HCT116 (cell line): ENCODE results near the gene MKI67. TPM values are rescaled to one million over a fixed set of nuclear protein-coding genes. Genes with fewer than 3 reads are reported as not detected.

ENCODE experiments used
- ATAC-seq: fragments of 200-7000 bp; cut with Tn5 transposase; 2 replicates; pipeline ENCODE4 v1.9.1; 2020; ENCODE audit warnings: mild to moderate bottlenecking, moderate library complexity
- BruUV-seq: library from RNA; stranded (reverse); fragments of 400-500 nt; replicated peaks from 2 replicates; lab custom pipeline; 2021; lab: Mats Ljungman, UMichigan
- CTCF ChIA-PET: fragments of 300-600 bp; sonication (Branson Sonifier 250); formaldehyde crosslinking; loops from one replicate; lab custom pipeline; 2021; ENCODE audit warnings: antibody characterized with exemption; lab: Charles Lee
- POLR2A ChIA-PET: fragments of 300-600, 350-600 bp; sonication (Branson Sonifier 250); formaldehyde crosslinking; loops from one replicate; lab custom pipeline; 2021; ENCODE audit warnings: antibody characterized with exemption; lab: Charles Lee
- RAD21 ChIA-PET, 2 experiments: fragments of 300-600 bp; sonication (Branson Sonifier 250); formaldehyde crosslinking; loops; one replicate each; lab custom pipeline; 2023; ENCODE audit warnings: low total read pairs in 2 of 2; ENCODE audit not compliant: uncharacterized antibody in 2 of 2, unreplicated experiment in 2 of 2, low non-redundant PET in 1 of 2; lab: Charles Lee
- DNase-seq: peaks from one replicate; pipeline ENCODE4 v3.0.0-alpha.2; 2010; ENCODE audit warnings: low read depth, low spot score
- H2AFZ ChIP-seq: fragments of 200-600 bp; shearing (Covaris generic), sonication (generic); 2 replicates; pipeline ENCODE4 v1.6.1; 2017; ENCODE audit warnings: low read depth, mixed run types, mixed read lengths, antibody characterized with exemption, low read length; ENCODE audit not compliant: poor library complexity, severe bottlenecking
- H3K27ac ChIP-seq: 2 replicates; pipeline ENCODE4 v1.5.1; 2012; ENCODE audit warnings: low read depth, low read length
- H3K27me3 ChIP-seq: fragments of 200-600 bp; sonication (generic); 2 replicates; pipeline ENCODE4 v1.6.1; 2016; ENCODE audit warnings: mixed run types, low read length, mixed read lengths; ENCODE audit not compliant: insufficient read depth
- H3K36me3 ChIP-seq, 2 experiments: fragments of 200-500 bp in 1 of 2; fragments of 200-600 bp in 1 of 2; sonication (Bioruptor generic) in 1 of 2; sonication (generic) in 1 of 2; 2 replicates each; pipeline versions ENCODE4 v1.5.1 to v1.6.1; 2014 to 2016; ENCODE audit warnings: low read length in 2 of 2, inconsistent platforms in 1 of 2, mixed read lengths in 1 of 2, mixed run types in 1 of 2; ENCODE audit not compliant: insufficient read depth in 2 of 2, control insufficient read depth in 1 of 2
- H3K4me1 ChIP-seq, 2 experiments: fragments of 200-600 bp in 1 of 2; sonication (generic) in 1 of 2; 2 replicates each; pipeline versions ENCODE4 v1.5.1 to v1.6.1; 2012 to 2017; ENCODE audit warnings: low read length in 2 of 2, inconsistent platforms in 1 of 2, mild to moderate bottlenecking in 1 of 2, mixed read lengths in 1 of 2, mixed run types in 1 of 2, moderate library complexity in 1 of 2; ENCODE audit not compliant: insufficient read depth in 2 of 2, control insufficient read depth in 1 of 2
- H3K4me2 ChIP-seq: fragments of 200-600 bp; sonication (generic); 2 replicates; pipeline ENCODE4 v1.6.1; 2017; ENCODE audit warnings: mixed run types, low read length, mixed read lengths
- H3K4me3 ChIP-seq, 2 experiments: fragments of 200-600 bp in 1 of 2; sonication (generic) in 1 of 2; replicated peaks in 1 of 2; 2 replicates each; pipeline ENCODE4 v1.5.1; 2011 to 2016; ENCODE audit warnings: low read length in 2 of 2, control low read depth in 1 of 2, low read depth in 1 of 2, mild to moderate bottlenecking in 1 of 2, mixed read lengths in 1 of 2, mixed run types in 1 of 2
- H3K79me2 ChIP-seq: fragments of 200-600 bp; sonication (generic); 2 replicates; pipeline ENCODE4 v1.6.1; 2017; ENCODE audit warnings: mild to moderate bottlenecking, mixed run types, low read length, moderate library complexity, mixed read lengths; ENCODE audit not compliant: insufficient read depth
- H3K9ac ChIP-seq: fragments of 200-600 bp; sonication (generic); 2 replicates; pipeline ENCODE4 v1.6.1; 2016; ENCODE audit warnings: low read length, mixed read lengths
- H3K9me2 ChIP-seq: fragments of 200-600 bp; sonication (generic), shearing (Covaris generic); 2 replicates; pipeline ENCODE4 v1.6.1; 2017; ENCODE audit warnings: mixed run types, mild to moderate bottlenecking, moderate library complexity; ENCODE audit not compliant: insufficient read depth
- H3K9me3 ChIP-seq, 2 experiments: fragments of 200-500 bp in 1 of 2; fragments of 200-600 bp in 1 of 2; sonication (Bioruptor generic) in 1 of 2; sonication (generic) in 1 of 2; 2 replicates each; pipeline ENCODE4 v1.6.1; 2014 to 2017; ENCODE audit warnings: low read length in 2 of 2, mixed read lengths in 2 of 2, inconsistent platforms in 1 of 2, low read depth in 1 of 2, mild to moderate bottlenecking in 1 of 2, mixed run types in 1 of 2, moderate library complexity in 1 of 2; ENCODE audit not compliant: control insufficient read depth in 1 of 2, insufficient read depth in 1 of 2
- H4K20me1 ChIP-seq: fragments of 200-600 bp; sonication (generic), shearing (Covaris generic); 2 replicates; pipeline ENCODE4 v1.6.1; 2017; ENCODE audit warnings: mixed run types, mild to moderate bottlenecking, moderate library complexity; ENCODE audit not compliant: insufficient read depth
- ATF3 ChIP-seq: IDR thresholded peaks from 2 replicates; pipeline ENCODE4 v1.6.1; 2012
- CBX3 ChIP-seq: IDR thresholded peaks from 2 replicates; pipeline ENCODE4 v1.6.1; 2012; ENCODE audit warnings: low read depth
- ELF1 ChIP-seq: IDR thresholded peaks from 2 replicates; pipeline ENCODE4 v1.6.1; 2012; ENCODE audit warnings: low read depth, borderline replicate concordance
- EZH2 ChIP-seq: fragments of 200-600 bp; sonication (generic); IDR thresholded peaks from 2 replicates; pipeline ENCODE4 v1.6.1; 2017; ENCODE audit warnings: antibody characterized with exemption, mixed run types
- EZH2phosphoT487 ChIP-seq: fragments of 200-600 bp; IDR thresholded peaks from 2 replicates; pipeline ENCODE4 v1.6.1; 2018; ENCODE audit warnings: antibody characterized with exemption, borderline replicate concordance
- JUND ChIP-seq: IDR thresholded peaks from 2 replicates; pipeline ENCODE4 v1.6.1; 2012
- POLR2AphosphoS5 ChIP-seq: IDR thresholded peaks from 2 replicates; pipeline ENCODE4 v1.6.1; 2011; ENCODE audit warnings: mild to moderate bottlenecking, low read depth, low read length, moderate library complexity
- RAD21 ChIP-seq: IDR thresholded peaks from 2 replicates; pipeline ENCODE4 v1.6.1; 2012; ENCODE audit warnings: low read depth, mild to moderate bottlenecking
- SIN3A ChIP-seq: IDR thresholded peaks from 2 replicates; pipeline ENCODE4 v1.6.1; 2012; ENCODE audit warnings: low read depth
- SP1 ChIP-seq: IDR thresholded peaks from 2 replicates; pipeline ENCODE4 v1.6.1; 2012; ENCODE audit warnings: low read depth
- SRF ChIP-seq: IDR thresholded peaks from 2 replicates; pipeline ENCODE4 v1.6.1; 2012; ENCODE audit warnings: low read depth
- YY1 ChIP-seq: IDR thresholded peaks from 2 replicates; pipeline ENCODE4 v1.6.1; 2011; ENCODE audit warnings: low read length, low read depth, moderate library complexity, mild to moderate bottlenecking; ENCODE audit not compliant: insufficient replicate concordance; ENCODE audit errors: extremely low read depth
- ZNF274 ChIP-seq: fragments of 200-500 bp; sonication (Bioruptor generic); IDR thresholded peaks from 2 replicates; pipeline ENCODE4 v1.6.1; 2014; ENCODE audit warnings: mild to moderate bottlenecking, low read depth, low read length, inconsistent platforms
- intact Hi-C: fragments of 100-400 bp; cut with micrococcal nuclease; formaldehyde crosslinking; loops from 2 replicates; pipeline ENCODE4 v1.10.0; 2022
- total RNA-seq: library from RNA; stranded (reverse); gene quantifications from one replicate; pipeline ENCODE4 v1.2.1, GENCODE V29; 2021; ENCODE audit not compliant: unreplicated experiment

The MKI67 gene
- total RNA-seq, 1 experiment from 2014 or later: 202 TPM

- DNase-seq (no peak), ATAC-seq (no peak)
- Histone ChIP-seq H3K4me1 (no peaks in the 10 kb centered on the region), H3K4me3 (no peak overlapping the region), H3K4me2 (no peak overlapping the region), H3K9ac (no peak overlapping the region), H3K27me3 (no peaks in the 10 kb centered on the region), H3K79me2 (no peaks in the 10 kb centered on the region), H3K27ac (no peak overlapping the region), H3K9me2 (no peaks in the 10 kb centered on the region), H3K9me3 (no peaks in the 10 kb centered on the region), H3K36me3 (no peaks in the 10 kb centered on the region; a peak in 1 of 4 replicates), H4K20me1 (no peaks in the 10 kb centered on the region), H2AFZ (no peak overlapping the region)
- RAD21 ChIA-PET: no interaction called here
- POLR2A ChIA-PET: no interaction called here
- TF ChIP-seq POLR2AphosphoS5: no peak
- no peak for TF ChIP-seq SRF
- no peak for TF ChIP-seq ZNF274
- no peak for TF ChIP-seq SIN3A
- no peak for TF ChIP-seq EZH2
- no peak for TF ChIP-seq ELF1
- TF ChIP-seq YY1: no peak
- TF ChIP-seq ATF3: no peak
- no peak for TF ChIP-seq EZH2phosphoT487
- TF ChIP-seq SP1: no peak
- no peak for TF ChIP-seq CBX3
- TF ChIP-seq RAD21: no peak
- TF ChIP-seq JUND: no peak
- CTCF ChIA-PET: no interaction called here
- no TSS peak for BruUV-seq
- intact Hi-C loops: no loop called here
These were observed 66.3 kb downstream of the MKI67 start for GRCh38 chr10:128059982-128060293.
